Activated naive CD4-positive, alpha-beta T cell (primary cell): ENCODE measurements around the gene ANKZF1.

Source experiments
- DNase-seq, 4 experiments: peaks; one replicate each; lab custom pipeline; 2025; lab: John Stamatoyannopoulos, UW

ANKZF1 gene

DNA sequence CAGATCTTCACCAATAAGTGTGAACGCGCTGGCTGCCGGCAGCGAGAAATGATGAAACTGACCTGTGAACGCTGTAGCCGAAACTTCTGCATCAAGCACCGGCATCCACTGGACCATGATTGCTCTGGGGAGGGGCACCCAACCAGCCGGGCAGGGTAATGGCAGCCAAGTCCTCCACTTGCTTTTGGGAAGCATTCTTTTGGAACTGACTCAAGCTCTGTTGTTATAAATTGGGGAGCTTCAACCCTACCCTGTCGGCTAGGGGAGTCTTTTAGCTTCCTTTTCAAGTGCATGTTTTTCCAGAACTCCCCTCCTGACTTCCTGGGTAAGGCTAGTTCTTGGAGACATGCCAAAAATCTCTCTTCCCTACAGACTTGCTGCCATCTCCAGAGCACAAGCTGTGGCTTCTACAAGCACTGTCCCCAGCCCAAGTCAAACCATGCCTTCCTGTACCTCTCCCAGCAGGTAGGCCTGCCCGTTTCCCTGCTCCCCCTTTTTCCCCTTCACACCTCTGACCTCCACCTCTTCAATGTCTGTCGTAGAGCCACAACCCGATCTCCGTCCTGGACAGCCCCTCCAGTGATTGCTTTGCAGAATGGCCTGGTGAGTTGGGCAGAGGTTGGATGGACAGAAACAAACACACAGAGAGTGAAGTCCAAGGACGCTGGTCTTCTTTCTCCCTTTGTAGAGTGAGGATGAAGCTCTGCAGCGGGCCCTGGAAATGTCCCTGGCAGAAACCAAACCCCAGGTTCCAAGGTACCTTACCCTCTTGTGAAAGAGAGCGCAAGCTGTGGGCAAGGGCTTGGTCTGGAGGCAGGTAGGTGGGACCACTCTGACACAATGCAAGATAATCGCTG is 21.5 kb upstream of the ANKZF1 start:
- DNase-seq, result no peak

GRCh38 chr2:219209236-219210195 is 20.1 kb upstream of the ANKZF1 start:
- no peak for DNase-seq

DNA sequence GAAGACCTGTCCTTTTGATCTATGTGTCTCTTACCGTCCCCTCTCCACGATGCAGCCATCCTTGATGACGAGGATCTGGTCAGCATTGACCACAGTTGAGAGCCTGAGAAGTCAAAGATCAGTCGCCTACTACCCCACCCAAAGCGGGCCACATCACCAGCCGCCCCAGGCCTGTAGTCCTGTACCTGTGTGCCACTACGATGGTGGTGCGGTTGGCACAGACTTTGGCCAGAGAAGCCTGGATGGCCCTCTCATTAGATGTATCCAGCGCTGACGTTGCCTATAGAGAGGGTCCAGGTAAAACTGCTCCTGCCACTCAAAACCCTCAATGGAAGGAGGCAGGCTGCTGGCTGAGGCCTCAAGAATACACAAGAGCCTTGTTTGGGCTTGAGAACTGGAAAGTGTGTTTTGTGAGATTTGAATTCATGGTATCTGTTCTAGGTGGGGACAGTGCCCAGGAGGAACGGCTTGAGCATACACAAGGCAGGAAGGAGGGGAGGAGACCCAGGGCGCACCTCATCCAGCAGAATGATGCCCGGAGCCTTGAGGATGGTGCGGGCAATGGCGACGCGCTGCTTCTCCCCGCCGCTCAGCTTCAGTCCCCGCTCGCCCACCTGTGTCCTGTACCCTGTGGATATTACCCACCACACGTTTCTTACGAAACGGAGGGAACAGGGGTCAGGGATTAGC is 19.3 kb upstream of the ANKZF1 start:
- no peak for DNase-seq

DNA sequence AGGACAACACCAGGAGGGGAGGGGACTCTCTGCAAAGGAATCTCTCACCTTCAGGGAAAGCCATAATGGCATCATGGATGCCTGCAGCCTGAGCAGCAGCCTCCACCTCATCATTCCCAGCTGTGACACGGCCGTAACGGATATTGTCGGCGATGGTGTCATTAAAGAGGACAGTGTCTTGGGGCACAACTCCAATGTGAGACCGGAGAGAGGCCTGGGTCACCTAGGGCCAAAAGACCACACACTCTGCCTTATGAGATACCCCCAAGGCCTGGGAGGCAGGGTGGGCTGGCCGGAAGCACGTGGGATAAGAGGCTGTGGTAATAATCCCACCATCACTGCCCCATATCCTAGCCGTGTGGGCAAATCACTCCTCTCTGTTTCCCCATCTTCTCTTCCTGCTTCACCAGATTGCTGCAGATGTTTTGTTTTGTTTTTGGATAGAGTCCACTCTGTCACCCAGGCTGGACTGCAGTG is 18.7 kb upstream of the ANKZF1 start:
- DNase-seq, result no peak

DNA sequence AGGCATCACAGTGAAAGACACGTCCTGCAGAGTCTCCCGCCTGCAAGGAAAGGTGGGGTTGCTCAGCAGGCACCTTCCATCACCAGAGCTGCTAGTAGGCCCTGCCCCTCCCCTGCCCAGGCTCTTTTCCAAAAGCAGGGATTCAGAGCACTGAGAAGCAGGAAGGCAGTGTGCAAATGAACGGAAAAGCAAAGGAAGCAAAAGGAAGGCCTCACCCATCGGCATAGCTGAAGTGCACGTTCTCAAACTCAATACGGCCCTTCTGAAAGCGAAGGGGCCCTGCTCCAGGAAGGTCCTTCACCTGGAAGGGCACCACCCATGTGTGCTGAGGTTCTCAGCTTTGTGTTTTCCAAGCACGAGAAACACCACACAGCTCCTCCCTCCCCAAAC is 16.6 kb upstream of the ANKZF1 start:
- no peak for DNase-seq

- no peak for DNase-seq
Observed at GRCh38 chr2:219213486-219214071, 16.0 kb upstream of the ANKZF1 start.

DNA sequence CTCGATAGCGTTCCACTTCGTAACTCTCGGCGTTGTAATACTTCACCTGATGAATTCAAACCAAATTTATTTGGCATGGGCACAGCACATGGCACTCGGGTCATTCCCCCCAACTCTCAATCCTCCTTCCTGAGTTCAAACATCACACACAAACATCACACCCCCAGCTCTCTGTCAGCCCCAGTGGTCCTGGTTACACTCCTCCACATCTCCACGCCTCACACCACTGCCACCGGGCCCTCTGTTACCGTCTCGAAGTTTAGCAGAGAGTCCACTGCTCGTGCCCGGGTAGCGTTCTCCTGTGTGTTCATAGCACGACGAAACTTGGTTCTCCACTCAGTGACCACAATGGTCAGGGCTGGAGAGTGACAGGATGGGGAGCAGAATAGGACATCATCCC is 15.5 kb upstream of the ANKZF1 start:
- no peak for DNase-seq

GRCh38 chr2:219214786-219215185 is 14.8 kb upstream of the ANKZF1 start:
- no peak for DNase-seq

DNA sequence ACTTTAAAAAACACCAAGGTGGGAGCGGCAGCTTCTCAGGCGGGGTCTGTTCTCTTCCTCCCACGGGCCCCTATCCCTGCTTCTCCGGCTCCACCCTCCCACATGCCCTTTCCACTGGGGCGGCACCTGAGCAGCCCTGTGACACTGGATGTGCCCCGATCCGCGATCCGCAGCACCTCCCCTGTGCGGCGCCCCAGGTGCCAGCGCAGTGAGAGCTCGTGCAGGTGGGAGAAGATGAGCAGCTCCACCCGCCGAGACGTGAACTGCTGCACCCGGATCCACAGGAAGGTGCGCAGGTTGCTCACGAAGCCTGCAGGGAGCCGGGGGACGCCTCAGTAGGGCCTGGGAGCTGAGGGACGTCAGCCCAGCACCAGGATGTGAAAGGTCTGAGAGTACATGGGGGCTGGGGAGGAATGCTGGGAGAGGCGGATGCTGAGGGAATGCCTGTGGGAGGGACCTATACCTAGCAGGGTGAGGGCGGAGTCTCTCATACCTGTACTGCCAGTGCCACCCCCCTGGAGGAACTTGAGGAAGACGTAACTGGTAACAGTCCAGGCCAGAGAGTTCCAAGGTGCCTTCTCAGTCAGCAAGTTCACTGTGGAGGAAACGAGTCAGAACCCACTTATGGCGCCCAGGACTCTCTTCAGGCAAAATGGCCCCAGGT is 13.6 kb upstream of the ANKZF1 start:
- DNase-seq, result no peak

DNA sequence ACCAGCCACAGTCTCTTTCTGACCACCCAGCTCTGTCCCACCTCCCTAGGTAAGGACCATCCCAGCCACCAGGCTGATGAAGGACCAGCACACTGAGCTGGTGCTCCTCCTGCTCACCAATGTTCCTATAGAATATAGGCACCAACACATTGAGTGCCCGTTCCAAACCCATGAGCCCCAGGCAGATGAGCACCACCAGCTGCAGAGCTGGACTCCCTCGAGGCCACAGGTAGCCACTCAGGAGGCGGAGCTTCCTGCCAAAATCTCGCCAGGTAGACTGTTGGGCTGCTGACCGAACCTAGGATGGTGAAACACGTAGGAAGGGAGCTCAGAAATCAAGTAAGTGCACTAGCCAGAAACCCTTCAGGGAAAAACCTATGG is 13.1 kb upstream of the ANKZF1 start:
- no peak for DNase-seq

DNA sequence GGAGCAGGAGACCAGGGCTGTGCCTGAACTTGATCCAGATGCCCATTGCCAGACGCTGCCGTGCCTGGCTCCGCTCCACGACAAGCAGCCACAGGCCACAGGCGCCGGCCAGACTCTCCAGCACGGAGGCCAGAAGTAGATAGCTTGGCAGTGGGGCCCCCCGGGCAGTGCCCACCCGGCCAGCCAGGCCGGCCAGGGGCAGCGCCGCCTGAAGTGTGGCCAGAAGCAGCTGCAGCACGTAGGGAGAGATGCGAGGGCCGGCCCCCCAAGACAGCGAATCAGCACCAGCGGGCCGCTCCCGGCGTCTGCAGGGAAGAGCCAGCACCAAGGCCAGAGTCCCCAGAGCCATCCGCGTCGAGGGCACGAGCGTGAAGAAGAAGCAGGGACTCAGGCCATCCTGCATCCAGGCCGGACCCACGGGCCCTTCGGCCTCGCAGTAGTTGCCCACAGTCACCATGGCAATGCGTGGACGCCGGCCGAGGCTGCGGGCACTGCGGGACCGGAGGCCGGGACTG is 11.3 kb upstream of the ANKZF1 start:
- DNase-seq, result no peak

- peak; percentile 63 to 82 (median 70) for DNase-seq
Observed at GRCh38 chr2:219218732-219219701, 10.6 kb upstream of the ANKZF1 start, which contains the start of gene ABCB6. Gene ABCB6, minus strand, starts transcription at chr2:219218958. Its CDS starts 285 bp downstream, at chr2:219218673.

DNA sequence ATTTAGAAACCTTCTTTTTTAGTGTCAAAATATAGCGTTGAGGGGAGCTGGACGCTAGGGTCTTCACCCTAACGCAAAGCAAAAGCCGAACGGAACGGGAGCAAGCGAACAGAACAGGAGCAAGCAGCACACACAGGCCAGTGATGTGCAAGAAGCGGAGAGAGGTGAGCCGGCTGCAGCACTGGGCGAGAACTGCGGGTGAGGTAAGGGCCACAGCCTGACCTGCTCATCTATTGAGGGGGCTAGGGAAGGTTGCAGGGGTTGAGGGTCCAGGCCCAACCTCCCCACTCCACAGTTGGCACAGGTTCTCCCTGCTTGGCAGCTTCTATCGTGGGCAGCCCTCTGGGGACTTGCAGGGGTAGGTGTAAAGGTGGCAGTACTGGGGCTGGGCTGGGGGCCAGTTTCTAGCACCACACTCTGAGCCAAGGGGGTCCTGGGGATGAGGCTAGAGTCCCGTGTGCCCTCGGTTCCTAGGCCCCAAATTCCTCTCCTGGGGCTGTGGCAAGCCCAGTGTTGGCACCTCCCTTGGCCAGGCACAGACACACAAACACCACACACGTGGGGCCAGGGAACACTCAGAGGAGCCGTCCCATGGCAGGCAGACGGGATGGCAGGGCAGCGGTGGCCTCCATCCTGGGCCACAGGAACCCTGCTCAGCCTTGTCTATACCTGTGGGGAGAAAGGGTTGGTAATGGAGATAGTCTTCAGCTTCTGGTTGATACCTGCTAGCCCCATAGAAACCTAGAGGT is 9.6 kb upstream of the ANKZF1 start:
- no peak for DNase-seq

- no peak for DNase-seq
Observed at GRCh38 chr2:219220652-219221402, 8.8 kb upstream of the ANKZF1 start.

GRCh38 chr2:219221957-219222518 is 7.6 kb upstream of the ANKZF1 start:
- no peak for DNase-seq

DNA sequence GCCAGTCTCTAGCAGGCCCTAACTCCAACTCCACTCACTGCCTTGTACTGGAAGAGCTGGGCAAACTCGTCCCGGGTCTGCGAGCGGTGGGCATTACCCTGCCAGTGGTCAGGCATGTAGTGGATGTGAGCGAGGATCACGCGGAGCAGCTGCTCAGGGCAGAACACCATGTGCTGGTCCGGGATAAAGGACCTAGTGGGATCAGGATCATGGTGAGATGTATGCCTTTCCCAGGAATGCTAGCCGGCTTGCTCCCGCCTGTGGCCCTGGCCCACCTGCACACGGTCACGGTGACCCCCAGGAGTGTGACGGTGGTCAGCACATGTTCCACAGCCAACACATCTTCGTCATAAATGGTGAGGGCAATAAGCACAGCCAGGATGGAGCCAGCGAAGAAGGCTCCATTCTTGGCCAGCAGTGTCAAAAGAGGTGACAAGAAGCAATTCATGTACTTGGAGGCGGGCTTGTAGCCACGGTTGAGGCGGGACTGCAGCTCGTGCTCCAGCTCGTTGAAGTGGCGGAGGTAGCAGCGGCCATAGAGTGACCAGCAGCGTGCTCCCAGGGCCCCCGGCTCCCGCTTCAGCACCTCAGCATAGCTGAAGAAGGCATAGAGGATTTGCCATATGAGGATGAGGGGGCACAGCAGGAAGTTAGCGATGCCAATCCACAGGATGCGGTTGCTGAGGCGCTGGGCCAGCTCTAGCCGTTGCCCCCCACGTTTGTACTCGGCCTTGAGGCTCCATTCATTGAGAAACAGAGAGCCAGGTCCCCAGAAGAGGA is 5.6 kb upstream of the ANKZF1 start:
- no peak for DNase-seq

GRCh38 chr2:219225350-219225749 is 4.3 kb upstream of the ANKZF1 start:
- DNase-seq, result no peak
